Activated CD4-positive, alpha-beta T cell treated with anti-CD3 and anti-CD28 coated beads, Interleukin-2, Interleukin-4, amounts not matched to agents 100 ng/mL and 50 ng/mL, durations not matched to agents 16 hours and 8 hours (primary cell): Measurements from ENCODE around the gene TMEM168.
"Not testable (repeated sequence)": the region's sequence is repeated elsewhere in the genome, so short reads cannot be mapped to it uniquely, and the experiment has no call there.

Source experiments
- DNase-seq: peaks from one replicate; pipeline ENCODE4 v3.0.0-alpha.2; 2020; ENCODE audit warnings: low spot score

TMEM168 gene, protein sequence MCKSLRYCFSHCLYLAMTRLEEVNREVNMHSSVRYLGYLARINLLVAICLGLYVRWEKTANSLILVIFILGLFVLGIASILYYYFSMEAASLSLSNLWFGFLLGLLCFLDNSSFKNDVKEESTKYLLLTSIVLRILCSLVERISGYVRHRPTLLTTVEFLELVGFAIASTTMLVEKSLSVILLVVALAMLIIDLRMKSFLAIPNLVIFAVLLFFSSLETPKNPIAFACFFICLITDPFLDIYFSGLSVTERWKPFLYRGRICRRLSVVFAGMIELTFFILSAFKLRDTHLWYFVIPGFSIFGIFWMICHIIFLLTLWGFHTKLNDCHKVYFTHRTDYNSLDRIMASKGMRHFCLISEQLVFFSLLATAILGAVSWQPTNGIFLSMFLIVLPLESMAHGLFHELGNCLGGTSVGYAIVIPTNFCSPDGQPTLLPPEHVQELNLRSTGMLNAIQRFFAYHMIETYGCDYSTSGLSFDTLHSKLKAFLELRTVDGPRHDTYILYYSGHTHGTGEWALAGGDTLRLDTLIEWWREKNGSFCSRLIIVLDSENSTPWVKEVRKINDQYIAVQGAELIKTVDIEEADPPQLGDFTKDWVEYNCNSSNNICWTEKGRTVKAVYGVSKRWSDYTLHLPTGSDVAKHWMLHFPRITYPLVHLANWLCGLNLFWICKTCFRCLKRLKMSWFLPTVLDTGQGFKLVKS

DNA sequence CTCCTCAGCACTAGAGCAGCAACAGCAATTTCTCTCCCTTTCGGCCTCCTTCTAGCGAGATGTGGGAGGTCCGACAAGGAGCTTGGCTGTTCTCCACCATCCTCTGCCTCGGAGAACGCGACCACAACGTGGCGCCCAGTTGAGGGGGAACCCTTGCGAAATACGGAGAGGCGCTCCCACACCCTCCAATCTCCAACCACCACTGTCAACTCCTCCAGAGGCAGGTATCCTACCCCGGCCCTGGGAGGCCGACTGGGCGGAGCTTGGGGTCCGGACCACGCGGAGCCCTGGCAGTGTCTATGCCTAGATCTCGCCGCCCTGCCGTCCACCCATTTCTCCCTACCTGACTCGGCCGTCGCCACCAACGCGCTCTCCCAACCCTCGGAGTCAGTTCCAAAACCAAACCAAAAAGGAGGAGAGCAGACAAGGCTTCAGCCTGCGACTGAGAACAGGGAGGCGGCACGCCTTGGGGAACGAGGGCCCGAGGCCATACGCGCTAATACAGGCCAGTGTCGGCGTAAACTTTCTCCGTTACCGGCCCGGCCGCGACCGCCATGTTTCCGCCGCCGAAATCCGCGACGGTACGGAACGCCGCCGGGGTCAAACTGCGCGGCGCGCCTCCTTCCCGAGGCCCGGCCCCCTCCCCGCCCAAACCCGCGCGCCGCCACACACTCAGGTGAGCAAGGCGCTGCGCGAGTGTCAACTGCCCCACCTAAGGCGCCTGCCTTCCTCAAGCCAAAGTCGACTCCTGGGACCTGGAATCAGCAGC, at the start of gene TMEM168:
Gene TMEM168 (minus strand): TSS at position 577 of the 769 bp plus-strand sequence. CDS start 5,568 bp downstream, outside the sequence.
- peak; percentile 82 for DNase-seq

DNA sequence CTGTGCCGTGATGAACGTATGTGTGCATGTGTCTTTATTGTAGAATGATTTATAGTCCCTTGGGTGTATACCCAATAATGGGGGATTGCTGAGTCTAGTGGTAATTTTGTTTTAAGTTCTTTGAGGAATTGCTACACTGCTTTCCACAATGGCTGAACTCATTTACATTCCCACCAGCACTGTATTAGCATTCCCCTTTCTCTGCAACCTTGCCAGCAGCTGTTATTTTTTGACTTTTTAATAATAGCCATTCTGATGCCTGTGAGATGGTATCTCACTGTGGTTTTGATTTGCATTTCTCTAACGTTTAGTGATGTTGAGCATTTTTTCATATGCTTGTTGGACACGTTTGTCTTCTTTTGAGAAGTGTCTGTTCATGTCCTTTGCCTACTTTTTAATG, 45.7 kb upstream of the TMEM168 start:
- not testable (repeated sequence) for DNase-seq

DNA sequence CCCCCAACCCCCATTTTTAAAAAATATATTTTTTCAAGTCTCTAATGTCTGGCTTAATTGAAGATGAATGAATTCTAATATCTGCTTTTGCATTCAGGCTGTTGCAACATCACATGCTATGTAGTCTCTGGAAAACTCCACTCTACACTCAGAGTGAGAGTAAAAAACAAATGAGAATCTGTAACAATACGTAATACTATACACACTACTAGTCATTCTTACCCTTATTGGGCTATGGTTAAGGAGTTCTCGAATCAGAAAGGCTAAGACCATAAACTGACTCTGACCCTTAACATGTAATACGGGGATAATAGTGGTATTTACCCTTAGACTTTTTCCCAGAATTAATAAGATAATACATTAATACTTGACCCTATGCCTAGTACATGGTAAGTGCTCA, 42.9 kb upstream of the TMEM168 start:
- DNase-seq = no peak

DNA sequence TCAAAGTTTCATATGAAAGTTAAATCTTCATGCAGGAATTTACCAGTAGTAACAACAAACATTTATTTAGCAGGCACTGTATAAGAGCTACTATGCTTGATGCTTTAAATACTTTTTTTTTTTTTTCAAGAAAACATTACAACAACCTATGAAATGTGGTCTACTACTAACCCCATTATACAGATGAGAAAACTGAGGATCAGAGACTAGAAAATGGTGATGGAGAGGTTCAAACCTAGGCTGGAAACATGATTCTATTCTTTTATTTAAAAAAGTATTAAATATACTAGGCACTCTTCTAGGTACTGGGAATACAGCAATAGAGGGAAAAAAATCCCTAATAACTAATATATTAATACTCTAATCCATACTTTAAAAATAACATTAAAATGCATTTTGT, 40.6 kb upstream of the TMEM168 start:
- DNase-seq = no peak

DNA sequence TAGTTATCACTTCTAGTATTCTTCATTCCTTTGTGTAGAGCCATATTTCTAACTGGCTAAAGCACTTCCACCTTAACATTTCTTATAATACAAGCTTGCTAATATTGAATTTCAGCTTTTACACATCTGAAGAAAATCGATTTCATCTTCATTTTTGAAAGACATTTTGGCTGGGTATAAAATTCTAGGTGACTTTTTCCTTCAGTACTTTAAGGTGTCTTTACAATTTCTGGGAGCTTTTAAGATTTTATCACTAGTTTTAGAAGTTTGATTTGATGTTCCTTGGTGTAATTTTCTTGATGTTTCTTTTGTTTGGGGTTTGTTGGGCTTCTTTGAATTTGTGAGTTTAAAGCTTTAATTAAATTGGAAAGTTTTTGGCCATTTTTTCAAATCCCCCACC, 38.5 kb upstream of the TMEM168 start:
- DNase-seq = no peak

DNA sequence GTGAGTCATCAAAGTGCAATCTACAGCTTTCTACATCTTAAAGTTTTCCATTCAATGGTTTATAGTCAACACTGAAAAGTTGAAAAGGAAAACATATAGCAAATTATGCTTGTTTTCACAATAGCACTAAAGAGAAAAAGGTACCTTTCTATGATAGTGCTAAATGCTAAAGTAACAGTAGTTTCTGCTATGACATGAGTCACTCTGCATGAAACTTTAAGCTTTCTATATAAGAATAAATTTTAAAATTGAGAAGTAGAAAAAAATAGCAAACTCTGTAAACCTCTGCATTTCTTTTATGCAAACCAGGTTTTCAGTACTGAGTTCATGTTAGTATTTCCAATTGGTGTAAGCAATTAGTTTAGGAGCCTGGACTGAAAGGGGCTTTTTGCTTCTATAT, 31.2 kb upstream of the TMEM168 start:
- DNase-seq = no peak

DNA sequence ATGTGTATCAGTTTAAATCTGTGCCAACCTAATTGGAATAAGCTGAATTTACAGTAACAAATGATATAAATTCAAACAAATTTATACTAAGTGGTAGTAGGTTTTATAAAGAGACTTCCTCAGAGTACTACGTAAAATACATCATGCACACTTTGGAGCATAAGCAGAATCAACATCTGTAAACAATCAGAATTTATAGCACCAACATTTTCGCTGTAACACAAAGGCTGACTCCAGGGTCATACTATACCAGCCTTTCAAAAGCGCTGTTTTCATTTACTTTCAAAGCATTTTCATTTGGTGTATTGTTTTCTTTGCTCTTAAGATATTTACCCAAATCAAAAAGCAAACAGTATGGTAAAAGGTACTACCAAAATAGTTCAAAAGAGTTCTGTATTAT, 29.3 kb upstream of the TMEM168 start:
- DNase-seq = no peak

DNA sequence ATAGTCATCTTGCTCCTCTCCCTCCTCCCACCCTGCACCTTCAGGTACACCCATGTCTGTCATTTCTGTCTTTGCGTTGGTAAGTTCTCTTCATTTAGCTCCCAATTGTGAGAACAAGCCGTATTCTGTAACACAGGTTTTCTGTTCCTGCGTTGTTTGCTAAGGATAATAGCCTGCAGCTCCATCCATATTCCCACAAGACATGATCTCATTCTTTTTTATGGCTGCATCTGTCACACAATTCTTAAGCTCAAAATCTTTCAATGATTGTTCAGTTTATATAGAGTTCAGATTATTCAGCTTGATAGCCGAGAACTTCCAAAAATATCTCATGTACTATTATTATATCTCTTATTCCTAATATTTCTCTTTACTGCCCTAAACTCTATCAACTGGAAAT, 16.0 kb upstream of the TMEM168 start:
- DNase-seq = no peak

DNA sequence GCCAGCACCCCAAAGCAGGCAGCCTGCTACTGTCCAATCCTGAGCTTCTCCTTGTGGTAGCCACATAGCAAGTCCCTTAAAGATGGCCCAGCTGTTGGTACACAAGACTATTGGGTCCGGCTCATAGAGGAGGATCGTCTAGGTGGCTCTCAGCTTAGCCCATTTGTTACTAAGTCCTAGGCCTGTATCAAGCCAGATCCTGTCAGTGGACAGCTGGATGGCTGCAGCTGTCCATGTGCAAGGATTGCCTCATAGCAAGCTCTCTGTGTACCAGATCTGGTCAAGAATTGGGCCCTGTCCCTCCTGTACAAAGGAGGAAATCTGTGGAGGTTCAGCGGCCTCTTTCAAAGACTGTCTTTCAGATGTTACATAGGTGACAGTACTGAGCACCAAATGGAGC, 12.2 kb upstream of the TMEM168 start:
- DNase-seq = no peak

DNA sequence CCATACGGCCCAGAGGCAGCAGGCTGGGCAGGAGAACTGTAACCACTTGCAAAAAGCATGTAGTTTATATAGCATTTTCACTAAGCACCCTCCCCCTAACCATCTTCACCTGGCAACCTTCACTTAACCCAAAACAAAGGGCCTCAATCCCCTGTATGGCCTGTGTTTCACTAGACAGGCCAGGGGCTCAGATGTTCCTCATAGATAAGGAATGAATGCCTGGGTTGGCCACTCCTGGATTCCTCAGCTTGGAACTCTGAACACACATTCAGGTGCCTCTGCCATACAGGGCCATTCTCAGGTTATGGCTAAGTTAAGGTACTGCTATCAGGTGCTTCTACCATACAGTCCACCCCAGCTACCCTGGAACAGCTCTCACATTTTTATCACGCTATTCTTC, 10.3 kb upstream of the TMEM168 start:
- DNase-seq = no peak

DNA sequence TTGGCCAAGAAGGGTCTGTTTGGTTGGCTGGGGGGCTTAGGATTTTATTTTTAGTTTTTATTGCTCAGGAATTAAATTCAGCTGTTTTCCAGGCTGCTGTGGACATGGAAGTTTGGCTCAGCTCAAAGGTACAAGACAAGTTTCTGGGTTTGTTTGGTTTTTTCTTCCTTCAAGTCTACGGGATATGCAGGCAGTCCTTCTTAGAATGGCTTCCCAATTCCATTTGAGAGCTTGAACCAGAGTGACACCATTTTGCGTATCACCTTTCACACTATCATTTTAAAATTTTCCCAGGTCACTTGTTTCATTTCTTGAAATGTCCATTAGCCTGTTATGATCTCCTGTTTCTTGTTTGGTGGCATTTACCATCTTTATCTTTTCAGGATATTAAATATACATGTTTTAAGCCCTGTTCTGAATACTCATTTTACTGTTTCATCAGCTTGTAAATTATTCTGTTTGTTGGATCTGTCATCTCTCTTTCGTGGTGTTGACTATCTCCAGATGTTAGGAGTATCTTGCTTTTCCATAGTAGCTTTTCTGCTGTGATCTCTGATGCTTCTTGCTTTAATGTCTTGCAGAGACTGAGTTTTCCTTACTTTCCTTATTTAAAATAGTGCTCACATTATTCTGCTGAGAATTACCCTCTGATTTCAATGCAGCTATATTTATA, 9.4 kb upstream of the TMEM168 start:
- no peak for DNase-seq

DNA sequence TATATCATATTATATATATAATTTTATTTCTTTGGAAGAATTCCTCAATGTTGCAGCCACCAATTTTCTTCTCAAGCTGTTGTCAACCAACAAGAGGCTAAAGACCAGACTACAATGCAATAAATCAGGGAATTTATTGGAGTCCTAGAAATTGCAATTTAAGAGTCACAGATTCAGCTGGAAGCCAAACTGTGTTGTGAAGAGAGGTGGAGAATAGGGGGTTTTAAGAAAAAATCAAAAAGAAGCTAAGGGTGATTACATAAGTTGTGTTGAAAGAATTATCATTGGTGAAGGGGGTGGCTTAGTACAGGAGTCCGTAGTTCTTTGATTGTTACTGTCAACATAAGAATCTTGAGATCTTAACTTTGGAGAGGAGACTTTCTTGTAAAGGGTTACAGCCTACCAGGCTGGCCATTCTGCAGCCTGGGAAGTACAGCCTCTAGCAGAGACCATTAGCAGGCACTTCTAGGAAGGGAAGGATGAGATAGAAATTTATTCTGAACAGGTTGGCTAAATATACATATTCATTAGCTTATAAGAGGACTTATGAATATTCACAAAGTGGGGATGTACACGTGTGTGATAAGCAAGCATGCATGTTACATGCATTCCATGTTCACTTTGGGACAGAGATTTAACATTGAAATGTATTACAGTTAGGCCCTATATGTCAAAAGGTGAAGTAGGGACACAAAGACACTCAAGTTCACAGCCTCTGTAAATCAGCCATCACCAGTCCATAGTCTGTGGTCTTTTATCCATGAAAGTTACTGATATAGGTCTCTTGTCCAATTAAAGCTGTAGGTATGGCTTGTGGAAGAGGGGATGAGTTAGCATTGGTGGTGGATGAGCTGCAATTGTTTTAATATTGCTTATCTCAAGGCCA, 8.3 kb upstream of the TMEM168 start:
- DNase-seq = no peak

DNA sequence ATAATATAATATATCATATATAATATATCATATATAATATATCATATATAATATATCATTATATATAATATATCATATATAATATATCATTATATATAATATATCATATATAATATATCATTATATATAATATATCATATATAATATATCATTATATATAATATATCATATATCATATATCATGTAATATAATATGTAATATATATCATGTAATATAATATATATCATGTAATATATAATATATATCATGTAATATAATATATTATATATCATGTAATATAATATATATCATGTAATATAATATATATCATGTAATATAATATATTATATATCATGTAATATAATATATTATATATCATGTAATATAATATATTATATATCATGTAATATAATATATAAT, 6.4 kb upstream of the TMEM168 start:
- not testable (repeated sequence) for DNase-seq

DNA sequence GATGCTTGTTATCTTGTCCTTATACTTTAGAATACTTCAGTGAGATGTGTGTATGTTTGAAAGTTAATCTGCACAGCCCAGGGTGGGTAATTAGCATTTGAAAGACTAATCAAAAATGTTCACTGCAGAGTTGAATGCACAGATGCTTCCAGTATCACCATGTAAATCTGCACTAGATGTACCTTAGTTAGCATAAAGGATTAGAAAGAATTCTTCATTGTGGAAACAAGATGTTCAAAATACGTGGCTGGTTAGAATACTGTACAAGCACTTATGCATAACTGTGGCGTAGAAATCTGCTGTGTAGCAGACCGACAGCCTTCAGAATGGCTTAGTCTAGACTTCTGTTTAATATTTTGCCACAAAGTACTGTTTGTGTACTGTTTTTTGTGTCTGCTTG, 2.2 kb upstream of the TMEM168 start:
- no peak for DNase-seq

DNA sequence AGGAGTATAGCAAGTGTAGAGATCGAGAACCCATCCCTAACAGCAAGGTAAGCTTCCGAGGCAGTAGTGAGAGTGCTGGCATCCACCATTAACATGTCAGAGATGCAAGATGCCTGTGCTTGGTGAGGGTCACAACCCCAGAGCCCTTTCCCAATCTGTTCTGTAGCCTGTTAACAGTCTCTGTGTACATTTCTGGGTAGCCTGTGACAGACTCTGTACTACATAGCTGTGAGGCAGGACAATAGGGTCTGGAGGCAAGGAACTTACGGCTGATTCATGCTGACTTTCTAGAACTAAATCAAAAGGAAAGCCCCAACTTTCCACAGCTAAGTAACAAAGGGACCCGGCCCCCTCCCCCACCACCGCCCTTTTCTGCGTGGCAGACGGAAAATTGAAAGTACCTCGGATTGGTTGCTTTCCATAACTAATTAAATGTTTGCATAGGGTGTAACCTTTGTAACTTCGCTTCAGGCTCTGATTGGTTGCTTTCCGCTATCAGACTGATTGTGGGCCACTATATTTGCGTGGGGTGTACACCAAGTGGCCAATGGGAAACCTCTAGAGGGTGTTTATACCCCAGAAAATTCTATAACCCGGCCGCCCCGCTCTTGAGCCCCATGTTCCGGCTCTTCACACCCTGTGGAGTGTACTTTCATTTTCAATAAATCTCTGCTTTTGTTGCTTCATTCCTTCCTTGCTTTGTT, 1.4 kb upstream of the TMEM168 start:
- DNase-seq = no peak

DNA sequence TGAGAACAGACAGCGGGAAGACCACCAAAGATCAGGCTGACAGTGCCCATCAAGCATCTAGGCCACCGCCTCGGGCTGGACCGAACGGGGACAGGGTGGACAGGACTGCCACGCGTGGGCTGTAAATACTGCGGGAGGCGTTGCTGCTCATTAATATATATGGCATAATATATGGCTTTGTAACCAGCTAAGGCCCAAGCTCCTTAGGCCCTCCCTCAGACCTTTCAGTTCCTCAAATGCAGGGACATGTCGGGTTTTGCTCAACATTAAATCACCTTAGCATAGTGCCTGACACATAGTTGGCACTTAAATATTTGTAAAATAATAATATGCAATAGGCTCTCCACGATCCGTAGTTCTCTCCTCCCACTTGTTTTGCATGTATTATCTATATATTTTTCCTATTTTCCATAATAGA, 402 bp upstream of the TMEM168 start:
- DNase-seq = no peak

DNA sequence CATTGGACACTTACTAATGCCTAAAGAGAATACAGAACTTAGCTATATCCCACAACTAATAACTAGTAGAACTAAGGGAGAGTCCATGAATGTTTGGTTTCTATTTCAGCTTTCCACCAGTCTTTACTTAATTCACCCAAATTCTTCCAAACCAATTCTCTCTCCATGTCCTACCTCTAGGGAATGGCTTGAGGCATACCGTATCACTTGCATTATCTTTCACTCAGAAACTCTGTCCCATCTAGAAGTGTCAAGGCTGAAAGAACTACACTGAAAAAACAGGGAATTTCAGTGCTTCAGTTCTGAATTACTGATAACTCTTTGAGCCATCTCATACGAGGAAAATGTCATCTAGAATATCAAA, 758 bp downstream of the TMEM168 start:
- no peak for DNase-seq

DNA sequence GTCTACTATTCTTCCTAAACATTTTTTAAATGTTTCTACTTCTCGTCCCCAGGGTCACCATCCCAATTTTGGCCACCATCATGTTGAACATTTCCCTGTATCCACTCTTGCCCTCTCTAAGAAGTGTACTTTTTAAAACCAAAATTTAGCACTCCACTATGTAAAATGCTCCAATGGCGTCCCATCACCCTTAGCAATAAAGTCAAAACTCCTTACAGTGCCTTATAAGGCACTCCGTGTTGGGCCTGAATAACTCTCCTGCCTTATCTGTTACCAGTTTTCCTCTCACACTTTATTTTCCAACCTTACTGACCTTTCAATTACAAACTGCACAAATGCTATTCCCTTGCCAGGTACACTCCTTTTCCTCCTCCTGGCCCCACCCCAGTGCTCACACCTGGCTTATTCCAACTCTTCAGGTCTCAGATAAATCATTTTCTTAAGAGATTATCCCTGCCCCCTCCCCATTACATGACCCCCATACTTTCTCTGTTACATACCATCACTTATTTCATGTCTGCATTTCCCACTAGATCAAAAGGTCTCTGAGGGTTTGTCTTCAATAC, 1.3 kb downstream of the TMEM168 start:
- DNase-seq = no peak

DNA sequence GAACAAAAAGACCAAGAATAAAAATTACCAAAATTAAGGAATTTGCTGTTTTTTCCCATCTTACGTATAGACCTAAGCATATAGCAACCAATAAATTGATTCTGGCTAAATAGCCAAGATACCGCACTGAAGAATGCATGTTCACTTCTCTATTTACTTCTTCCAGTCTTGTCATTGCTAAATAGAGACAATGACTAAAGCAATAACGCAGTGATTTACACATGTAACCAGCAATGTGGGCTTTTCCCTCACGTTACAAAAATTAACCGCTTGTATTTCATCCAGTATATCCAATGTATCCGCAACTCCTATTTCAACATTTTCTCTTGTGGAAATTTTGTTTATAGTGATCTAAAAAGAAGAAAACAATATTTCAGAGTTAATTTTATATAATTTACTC, 5.6 kb downstream of the TMEM168 start:
- DNase-seq = no peak

DNA sequence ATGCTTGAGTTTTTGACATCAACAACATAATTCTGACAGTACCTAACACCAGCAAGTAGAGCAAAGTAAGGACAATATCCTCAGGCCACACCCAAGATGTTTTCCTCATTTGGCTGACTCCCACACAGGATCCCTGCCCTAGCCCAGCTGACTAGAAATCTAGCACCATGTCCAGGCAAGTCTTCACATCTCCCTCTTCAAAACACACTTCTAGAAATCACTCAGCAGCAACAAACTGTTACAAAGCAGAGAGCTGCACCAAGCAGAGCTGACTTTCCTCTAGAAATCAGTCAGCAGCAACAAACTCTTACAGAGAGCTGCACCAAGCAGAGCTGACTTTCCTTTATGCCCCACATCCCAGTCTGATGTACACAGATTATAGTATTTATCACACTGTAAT, 7.7 kb downstream of the TMEM168 start:
- peak; percentile 86 for DNase-seq
